ENCODE results near the gene KCNQ2. TPM values are rescaled to one million over a fixed set of nuclear protein-coding genes. Genes with fewer than 3 reads are reported as not detected.
A peak's percentile ranks its signal among the peaks of the same experiment; 100 is the strongest.
"Not testable (repeated sequence)": the region's sequence is repeated elsewhere in the genome, so short reads cannot be mapped to it uniquely, and the experiment has no call there.

The KCNQ2 gene
- total RNA-seq, 1 experiment from 2014 or later, result 0.38 TPM

GRCh38 chr20:63383556-63383955 is 88.9 kb downstream of the KCNQ2 start:
- Mint-ChIP-seq H3K9me3 (ENCODE audit: low read depth, unreplicated experiment) (peaks cover 18% of the 10 kb centered on the region), H3K4me1 (ENCODE audit: low read depth, unreplicated experiment) (no peaks in the 10 kb centered on the region), H3K4me3 (ENCODE audit: low read depth, unreplicated experiment) (no peak overlapping the region), H3K36me3 (ENCODE audit: insufficient read depth, unreplicated experiment) (no peaks in the 10 kb centered on the region), H3K27me3 (ENCODE audit: unreplicated experiment) (peaks cover 81% of the 10 kb centered on the region), H3K27ac (ENCODE audit: unreplicated experiment) (no peak overlapping the region)
- CTCF ChIA-PET, result interaction anchor here (3.2 kb wide), 1 partner anchor 160 kb away, joined by 49 read pairs; no protein-coding TSS in a partner anchor
- intact Hi-C loops (cut with micrococcal nuclease; ENCODE audit: unreplicated experiment), result loop anchor here (5.0 kb wide), 1 partner anchor 161 kb away; no protein-coding TSS in a partner anchor
- no TSS peak for BruUV-seq (replicated peaks)
- no peak for TF ChIP-seq CTCF (IDR thresholded peaks at IDR 0.05; ENCODE audit: unreplicated experiment)
- DNase-seq, result no peak

GRCh38 chr20:63382551-63383300 is 89.7 kb downstream of the KCNQ2 start:
- BruUV-seq (replicated peaks), result no TSS peak
- DNase-seq, result no peak
- intact Hi-C loops (cut with micrococcal nuclease; ENCODE audit: unreplicated experiment), result loop anchor here (5.0 kb wide), 1 partner anchor 160 kb away; no protein-coding TSS in a partner anchor
- Mint-ChIP-seq H3K9me3 (ENCODE audit: low read depth, unreplicated experiment) (peaks cover 14% of the 10 kb centered on the region), H3K27me3 (ENCODE audit: unreplicated experiment) (peaks cover 82% of the 10 kb centered on the region), H3K4me1 (ENCODE audit: low read depth, unreplicated experiment) (no peaks in the 10 kb centered on the region), H3K4me3 (ENCODE audit: low read depth, unreplicated experiment) (no peak overlapping the region), H3K27ac (ENCODE audit: unreplicated experiment) (no peak overlapping the region), H3K36me3 (ENCODE audit: insufficient read depth, unreplicated experiment) (no peaks in the 10 kb centered on the region)
- CTCF ChIA-PET, result interaction anchor here (0.6 to 3.8 kb wide), 10 partner anchors 8 to 410 kb away, joined by 3 to 55 read pairs (median 4); partner anchors contain the start of gene PPDPF
- no peak for TF ChIP-seq CTCF (IDR thresholded peaks at IDR 0.05; ENCODE audit: unreplicated experiment)

DNA sequence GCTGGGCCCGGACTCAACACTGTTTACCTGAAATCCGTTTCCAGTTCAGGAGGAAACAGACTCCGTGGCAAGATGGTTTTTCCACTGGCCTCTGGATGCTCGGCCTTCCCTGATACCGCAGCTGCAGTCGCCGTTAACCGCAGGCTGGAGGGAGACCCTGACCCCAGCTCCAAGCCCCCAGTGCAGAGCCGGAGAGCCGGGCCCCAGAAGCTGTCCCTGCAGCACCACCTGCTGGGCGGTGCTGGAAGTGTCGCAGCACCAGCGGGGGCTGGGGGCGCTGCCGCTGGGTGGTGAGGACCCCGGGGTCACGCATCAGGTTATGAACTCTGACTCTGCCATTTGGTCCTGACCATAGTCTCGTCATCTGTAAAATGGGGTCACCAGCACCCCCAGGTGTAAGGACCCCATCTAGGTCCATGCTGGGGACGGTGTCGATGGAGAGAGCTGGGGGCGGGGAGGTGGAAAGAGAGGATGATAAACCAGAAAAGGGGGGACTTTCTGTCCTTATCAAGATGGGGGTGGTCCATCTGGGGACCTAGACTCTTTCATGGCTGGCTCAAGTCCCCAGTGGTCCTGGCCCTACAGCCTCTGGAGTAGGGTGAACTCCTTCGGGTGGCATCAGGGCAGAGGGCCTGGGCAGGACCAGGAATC is 90.5 kb downstream of the KCNQ2 start:
- Mint-ChIP-seq H3K9me3 (ENCODE audit: low read depth, unreplicated experiment) (peaks cover 9% of the 10 kb centered on the region), H3K27ac (ENCODE audit: unreplicated experiment) (no peak overlapping the region), H3K4me1 (ENCODE audit: low read depth, unreplicated experiment) (no peaks in the 10 kb centered on the region), H3K36me3 (ENCODE audit: insufficient read depth, unreplicated experiment) (no peaks in the 10 kb centered on the region), H3K4me3 (ENCODE audit: low read depth, unreplicated experiment) (no peak overlapping the region), H3K27me3 (ENCODE audit: unreplicated experiment) (peaks cover 88% of the 10 kb centered on the region)
- peak; percentile 65 for DNase-seq
- BruUV-seq (replicated peaks), result no TSS peak
- intact Hi-C loops (cut with micrococcal nuclease; ENCODE audit: unreplicated experiment), result loop anchor here (2.0 to 5.0 kb wide), 2 partner anchors 73 to 160 kb away; no protein-coding TSS in a partner anchor
- TF ChIP-seq CTCF (IDR thresholded peaks at IDR 0.05; ENCODE audit: unreplicated experiment), result peak; percentile 100
- CTCF ChIA-PET, result interaction anchor here (0.6 to 3.8 kb wide), 13 partner anchors 9 to 409 kb away, joined by 3 to 55 read pairs (median 3); partner anchors contain the start of gene PPDPF

DNA sequence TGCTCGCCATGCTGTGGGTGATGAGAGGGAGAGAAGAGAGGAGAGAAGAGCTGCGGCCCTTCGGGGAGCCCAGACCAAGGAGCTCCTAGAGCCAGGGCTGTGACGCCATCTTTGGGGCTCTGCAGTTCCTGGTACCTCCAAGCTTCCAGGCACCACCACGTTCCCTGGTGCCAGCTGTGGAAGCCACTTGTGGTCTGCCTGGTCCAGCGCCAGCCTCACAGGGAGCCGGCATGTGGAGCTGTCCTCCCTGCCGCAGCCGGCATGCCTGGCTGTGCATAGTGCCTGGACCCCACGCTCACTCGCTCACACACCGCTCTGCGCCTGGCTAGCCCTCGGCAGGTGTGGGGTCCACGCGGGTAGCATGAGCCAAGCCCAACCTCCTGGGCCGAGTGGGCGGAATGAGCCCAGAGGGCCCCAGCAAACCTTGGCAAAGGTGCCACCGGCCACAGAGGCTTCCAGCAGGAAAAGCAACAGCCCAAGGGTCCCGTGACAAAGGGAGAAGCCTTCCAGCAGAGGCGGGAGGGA is 92.0 kb downstream of the KCNQ2 start:
- intact Hi-C loops (cut with micrococcal nuclease; ENCODE audit: unreplicated experiment), result loop anchor here (2.0 to 5.0 kb wide), 2 partner anchors 72 to 158 kb away; no protein-coding TSS in a partner anchor
- no peak overlapping the region for H3K27ac Mint-ChIP-seq (ENCODE audit: unreplicated experiment)

DNA sequence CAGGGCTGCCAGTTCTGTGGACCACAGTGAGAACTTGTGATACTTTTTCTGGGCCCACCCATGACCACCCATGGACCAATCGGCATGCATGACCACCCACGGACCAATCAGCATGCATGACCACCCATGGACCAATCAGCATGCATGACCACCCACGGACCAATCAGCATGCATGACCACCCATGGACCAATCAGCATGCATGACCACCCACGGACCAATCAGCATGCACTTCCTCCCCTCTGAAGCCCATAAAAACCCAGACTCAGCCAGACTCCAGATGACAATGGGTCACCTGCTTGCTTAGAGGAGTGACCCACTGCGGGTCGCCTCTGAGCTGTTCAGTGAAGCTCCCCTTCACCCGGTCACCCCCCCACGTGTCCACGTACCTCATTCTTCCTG is 92.6 kb downstream of the KCNQ2 start:
- H3K27ac Mint-ChIP-seq (ENCODE audit: unreplicated experiment); H3K4me3 Mint-ChIP-seq (ENCODE audit: low read depth, unreplicated experiment); H3K9me3 Mint-ChIP-seq (ENCODE audit: low read depth, unreplicated experiment); H3K36me3 Mint-ChIP-seq (ENCODE audit: insufficient read depth, unreplicated experiment); DNase-seq; H3K4me1 Mint-ChIP-seq (ENCODE audit: low read depth, unreplicated experiment); BruUV-seq (replicated peaks): not testable (repeated sequence)
- intact Hi-C loops (cut with micrococcal nuclease; ENCODE audit: unreplicated experiment), result loop anchor here (2.0 to 5.0 kb wide), 2 partner anchors 71 to 158 kb away; no protein-coding TSS in a partner anchor
- peaks cover 90% of the 10 kb centered on the region for H3K27me3 Mint-ChIP-seq (ENCODE audit: unreplicated experiment)
- CTCF ChIA-PET, result interaction anchor here (0.5 to 3.8 kb wide), 2 partner anchors 9 to 70 kb away, joined by 3 to 55 read pairs; no protein-coding TSS in a partner anchor

More for the DNA sequence above, 92.0 kb downstream of the KCNQ2 start:
- CTCF ChIA-PET, result interaction anchor here (0.7 to 3.8 kb wide), 3 partner anchors 71 to 157 kb away, joined by 3 to 55 read pairs (median 49); no protein-coding TSS in a partner anchor
- H3K9me3 Mint-ChIP-seq (ENCODE audit: low read depth, unreplicated experiment), result peaks cover 2% of the 10 kb centered on the region
- no peaks in the 10 kb centered on the region for H3K36me3 Mint-ChIP-seq (ENCODE audit: insufficient read depth, unreplicated experiment)
- DNase-seq, result no peak
- no peak for TF ChIP-seq CTCF (IDR thresholded peaks at IDR 0.05; ENCODE audit: unreplicated experiment)
- H3K4me1 Mint-ChIP-seq (ENCODE audit: low read depth, unreplicated experiment), result no peaks in the 10 kb centered on the region
- no peak overlapping the region for H3K4me3 Mint-ChIP-seq (ENCODE audit: low read depth, unreplicated experiment)
- peaks cover 88% of the 10 kb centered on the region for H3K27me3 Mint-ChIP-seq (ENCODE audit: unreplicated experiment)
- BruUV-seq (replicated peaks), result no TSS peak
